OCI-LY1 (cell line): Measurements from ENCODE around the gene MCF2L2.

ENCODE experiments used
- EZH2 ChIP-seq: fragments of 200-600 bp; sonication (generic), shearing (Covaris generic); IDR thresholded peaks from 2 replicates; pipeline ENCODE4 v1.8.0; 2017; ENCODE audit warnings: borderline replicate concordance, mixed run types, mild to moderate bottlenecking, antibody characterized with exemption, low read length, moderate library complexity, mixed read lengths
- TF ChIP-seq, protein P1 (sequence below): fragments of 200-600 bp; sonication (generic), shearing (Covaris generic); IDR thresholded peaks from 2 replicates; pipeline ENCODE4 v1.5.1; 2017; ENCODE audit warnings: mild to moderate bottlenecking, antibody characterized with exemption, low read length, moderate library complexity, mixed read lengths

DNA sequence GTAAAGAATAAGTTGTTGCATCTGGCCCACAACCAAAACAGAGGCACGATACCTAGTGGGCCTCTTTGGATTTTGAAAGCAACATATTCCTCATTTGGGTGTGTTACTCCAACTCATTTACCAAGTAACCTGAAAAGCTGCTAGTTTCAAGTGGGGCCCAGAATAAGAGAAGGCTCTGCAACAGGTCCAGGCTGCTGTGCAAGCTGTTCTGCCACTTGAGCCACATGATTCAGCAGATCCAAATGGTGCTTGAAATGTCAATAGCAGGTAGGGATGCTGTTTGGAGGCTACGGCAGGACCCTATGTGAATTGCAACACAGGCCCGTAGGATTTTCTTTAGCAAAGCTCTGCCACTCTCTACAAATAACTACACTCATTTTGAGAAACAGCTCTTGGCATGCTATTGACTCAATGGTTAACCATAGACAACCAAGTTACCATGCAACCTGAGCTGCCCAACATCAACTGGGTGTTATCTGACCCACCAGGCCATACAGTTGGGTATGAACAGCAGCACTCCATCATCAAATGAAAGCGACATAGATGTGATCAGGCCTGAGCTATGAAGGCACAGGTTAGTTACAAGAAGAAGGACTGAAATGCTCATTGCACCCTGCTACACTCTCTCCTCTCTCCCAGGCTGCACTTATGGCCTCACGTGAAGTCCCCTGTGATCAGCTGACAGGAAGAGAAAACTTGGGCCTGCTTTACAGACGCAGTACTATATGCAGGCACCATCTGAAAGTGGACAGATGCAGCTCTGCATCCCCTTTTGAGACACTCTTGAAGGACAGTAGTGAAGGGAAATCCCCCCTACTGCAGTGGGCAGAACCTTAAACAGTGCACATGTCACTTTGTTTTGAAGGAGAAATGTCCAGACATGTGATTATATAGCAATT lies 9.5 kb upstream of the MCF2L2 start:
- no peak for TF ChIP-seq EZH2
- TF ChIP-seq, protein P1, sequence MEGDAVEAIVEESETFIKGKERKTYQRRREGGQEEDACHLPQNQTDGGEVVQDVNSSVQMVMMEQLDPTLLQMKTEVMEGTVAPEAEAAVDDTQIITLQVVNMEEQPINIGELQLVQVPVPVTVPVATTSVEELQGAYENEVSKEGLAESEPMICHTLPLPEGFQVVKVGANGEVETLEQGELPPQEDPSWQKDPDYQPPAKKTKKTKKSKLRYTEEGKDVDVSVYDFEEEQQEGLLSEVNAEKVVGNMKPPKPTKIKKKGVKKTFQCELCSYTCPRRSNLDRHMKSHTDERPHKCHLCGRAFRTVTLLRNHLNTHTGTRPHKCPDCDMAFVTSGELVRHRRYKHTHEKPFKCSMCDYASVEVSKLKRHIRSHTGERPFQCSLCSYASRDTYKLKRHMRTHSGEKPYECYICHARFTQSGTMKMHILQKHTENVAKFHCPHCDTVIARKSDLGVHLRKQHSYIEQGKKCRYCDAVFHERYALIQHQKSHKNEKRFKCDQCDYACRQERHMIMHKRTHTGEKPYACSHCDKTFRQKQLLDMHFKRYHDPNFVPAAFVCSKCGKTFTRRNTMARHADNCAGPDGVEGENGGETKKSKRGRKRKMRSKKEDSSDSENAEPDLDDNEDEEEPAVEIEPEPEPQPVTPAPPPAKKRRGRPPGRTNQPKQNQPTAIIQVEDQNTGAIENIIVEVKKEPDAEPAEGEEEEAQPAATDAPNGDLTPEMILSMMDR, result no peak
